ENCODE measurements around the gene SLC41A2. TPM values are rescaled to one million over a fixed set of nuclear protein-coding genes. Genes with fewer than 3 reads are reported as not detected.
A peak's percentile ranks its signal among the peaks of the same experiment; 100 is the strongest.
"Not testable (repeated sequence)": the region's sequence is repeated elsewhere in the genome, so short reads cannot be mapped to it uniquely, and the experiment has no call there.

The SLC41A2 gene
- total RNA-seq, 2 donors from 2014 or later, result 43.7 to 90.9 TPM

GRCh38 chr12:104955703-104956102 is 2.4 kb downstream of the SLC41A2 start:
- Histone ChIP-seq H3K27me3 (no peaks in the 10 kb centered on the region), H3K9me3 (no peaks in the 10 kb centered on the region), H3K36me3 (no peaks in the 10 kb centered on the region), H3K27ac (no peak overlapping the region), H3K9ac (ENCODE audit: low read depth in 2 of 2, low read length in 2 of 2) (no peak overlapping the region), H3K4me1 (peaks cover 6% of the 10 kb centered on the region), H3K4me3 (no peak overlapping the region)
- DNase-seq, result no peak
- no peak for TF ChIP-seq CTCF (IDR thresholded peaks at IDR 0.05)
- intact Hi-C loops (cut with DNase I), result no loop called here

- peak overlapping the region; percentile 81 for H3K27ac ChIP-seq
- DNase-seq, result peak; percentile 67
- no peaks in the 10 kb centered on the region for H3K9me3 ChIP-seq
Observed at GRCh38 chr12:104953323-104953722, 4.8 kb downstream of the SLC41A2 start.

GRCh38 chr12:104952816-104953215 is 5.3 kb downstream of the SLC41A2 start:
- no peaks in the 10 kb centered on the region for H3K9me3 ChIP-seq
- no peak overlapping the region for H3K4me3 ChIP-seq
- peak overlapping the region; percentile 81 for H3K27ac ChIP-seq
- DNase-seq, result no peak
- no peaks in the 10 kb centered on the region for H3K27me3 ChIP-seq
- no peak for TF ChIP-seq CTCF (IDR thresholded peaks at IDR 0.05)
- intact Hi-C loops (cut with DNase I), result no loop called here
- peak overlapping the region in 1 of 2 donors; percentile 64 for H3K9ac ChIP-seq (ENCODE audit: low read depth in 2 of 2, low read length in 2 of 2)
- no peaks in the 10 kb centered on the region for H3K4me1 ChIP-seq
- no peaks in the 10 kb centered on the region for H3K36me3 ChIP-seq

More at GRCh38 chr12:104953323-104953722, 4.8 kb downstream of the SLC41A2 start:
- H3K9ac ChIP-seq (ENCODE audit: low read depth in 2 of 2, low read length in 2 of 2), result peak overlapping the region in 1 of 2 donors; percentile 64
- TF ChIP-seq CTCF (IDR thresholded peaks at IDR 0.05), result no peak
- intact Hi-C loops (cut with DNase I), result no loop called here
- H3K4me3 ChIP-seq, result no peak overlapping the region
- no peaks in the 10 kb centered on the region for H3K36me3 ChIP-seq
- no peaks in the 10 kb centered on the region for H3K27me3 ChIP-seq
- no peaks in the 10 kb centered on the region for H3K4me1 ChIP-seq

- Histone ChIP-seq H3K4me3 (no peak overlapping the region), H3K27me3 (no peaks in the 10 kb centered on the region), H3K36me3 (no peaks in the 10 kb centered on the region), H3K27ac (peak overlapping the region; percentile 81), H3K9ac (ENCODE audit: low read depth in 2 of 2, low read length in 2 of 2) (peak overlapping the region in 1 of 2 donors; percentile 64), H3K9me3 (no peaks in the 10 kb centered on the region), H3K4me1 (no peaks in the 10 kb centered on the region)
- TF ChIP-seq CTCF (IDR thresholded peaks at IDR 0.05), result no peak
- no peak for DNase-seq
- intact Hi-C loops (cut with DNase I), result no loop called here
Observed at GRCh38 chr12:104951759-104952509, 6.2 kb downstream of the SLC41A2 start.

- H3K9me3 ChIP-seq; intact Hi-C loops (cut with DNase I); DNase-seq; H3K4me1 ChIP-seq; H3K4me3 ChIP-seq; H3K27ac ChIP-seq; H3K36me3 ChIP-seq; H3K27me3 ChIP-seq; H3K9ac ChIP-seq (ENCODE audit: low read depth in 2 of 2, low read length in 2 of 2): not testable (repeated sequence)
Observed at GRCh38 chr12:104948716-104949115, 9.4 kb downstream of the SLC41A2 start.

- Histone ChIP-seq H3K9ac (ENCODE audit: low read depth in 2 of 2, low read length in 2 of 2) (no peak overlapping the region), H3K9me3 (no peaks in the 10 kb centered on the region), H3K36me3 (no peaks in the 10 kb centered on the region), H3K27ac (no peak overlapping the region), H3K4me1 (no peaks in the 10 kb centered on the region), H3K27me3 (no peaks in the 10 kb centered on the region), H3K4me3 (no peak overlapping the region)
- DNase-seq, result no peak
- intact Hi-C loops (cut with DNase I), result no loop called here
- TF ChIP-seq CTCF (IDR thresholded peaks at IDR 0.05), result no peak
Observed at GRCh38 chr12:104944252-104944651, 13.8 kb downstream of the SLC41A2 start.

- H3K9me3 ChIP-seq; H3K36me3 ChIP-seq; H3K27ac ChIP-seq; H3K27me3 ChIP-seq; intact Hi-C loops (cut with DNase I); H3K4me3 ChIP-seq; DNase-seq; H3K9ac ChIP-seq (ENCODE audit: low read depth in 2 of 2, low read length in 2 of 2); H3K4me1 ChIP-seq: not testable (repeated sequence)
Observed at GRCh38 chr12:104943401-104943800, 14.7 kb downstream of the SLC41A2 start.

Measured in colonic mucosa (tissue), 4 donors.